Lung (tissue), 12 donors: Measurements from ENCODE around the gene SPINT2. TPM values are rescaled to one million over a fixed set of nuclear protein-coding genes. Genes with fewer than 3 reads are reported as not detected.

ENCODE experiments used
- ATAC-seq: fragments of 200-7000 bp; cut with Tn5 transposase; one replicate; pipeline ENCODE4 v1.9.1; 2020; ENCODE audit warnings: moderate number of reproducible peaks; ENCODE audit not compliant: insufficient read depth, low FRiP score
- DNase-seq, 3 donors: peaks; one replicate each; pipeline ENCODE4 v3.0.0-alpha.2; 2013 to 2017
- H3K27ac ChIP-seq, 2 donors: one replicate each; pipeline ENCODE4 v1.5.1; 2013; ENCODE audit warnings: mild to moderate bottlenecking in 2 of 2, moderate library complexity in 2 of 2, control low read depth in 1 of 2, inconsistent platforms in 1 of 2, low read depth in 1 of 2, low read length in 1 of 2
- H3K27me3 ChIP-seq, 3 donors: one replicate each; pipeline ENCODE4 v1.5.1; 2013; ENCODE audit warnings: low read length in 2 of 3; ENCODE audit not compliant: control insufficient read depth in 3 of 3, insufficient read depth in 3 of 3
- H3K36me3 ChIP-seq, 4 donors: one replicate each; pipeline ENCODE4 v1.5.1; 2013; ENCODE audit warnings: low read length in 4 of 4, mild to moderate bottlenecking in 1 of 4, moderate library complexity in 1 of 4; ENCODE audit not compliant: control insufficient read depth in 4 of 4, insufficient read depth in 4 of 4
- H3K4me1 ChIP-seq, 5 donors: one replicate each; pipeline ENCODE4 v1.5.1; 2013; ENCODE audit warnings: low read length in 5 of 5, mild to moderate bottlenecking in 2 of 5, moderate library complexity in 1 of 5; ENCODE audit not compliant: control insufficient read depth in 5 of 5, insufficient read depth in 5 of 5
- H3K4me3 ChIP-seq: one replicate; pipeline ENCODE4 v1.5.1; 2013; ENCODE audit warnings: mild to moderate bottlenecking, control low read depth, moderate library complexity
- H3K9ac ChIP-seq, 2 donors: one replicate each; pipeline ENCODE4 v1.5.1; 2013; ENCODE audit warnings: low read length in 2 of 2, control low read depth in 1 of 2; ENCODE audit not compliant: insufficient read depth in 1 of 2
- H3K9me3 ChIP-seq, 4 donors: one replicate each; pipeline ENCODE4 v1.5.1; 2013; ENCODE audit warnings: low read length in 3 of 4, mild to moderate bottlenecking in 1 of 4, moderate library complexity in 1 of 4; ENCODE audit not compliant: control insufficient read depth in 4 of 4, insufficient read depth in 3 of 4
- CTCF ChIP-seq: IDR thresholded peaks from 2 replicates; pipeline ENCODE4 v1.5.1; 2012; ENCODE audit warnings: mild to moderate bottlenecking; ENCODE audit errors: control extremely low read depth, extremely low read depth
- WGBS, 2 donors: extraction: QIAGEN DNeasy Blood & Tissue Kit; methylation state at CpG; one replicate each; pipeline ENCODE4 v1.1.7; 2013; 5-methylcytosine and 5-hydroxymethylcytosine counted together
- polyA plus RNA-seq, 2 donors: library from polyadenylated mRNA; stranded (reverse); fragments of 200-250 nt; gene quantifications; one replicate each; pipeline ENCODE4 v1.2.1, GENCODE V29; 2013
- total RNA-seq, 2 donors: library from RNA; depleted of rRNA in 1 of 2; stranded (reverse); fragments of >200 nt in 1 of 2; gene quantifications; one replicate each; pipeline ENCODE4 v1.2.1, GENCODE V29; 2014 to 2021
- donor health status: control.
- donor health status: control.
- donor health status: Bipolar disorder and iron deficiency.
- donor health status: healthy.
- donor health status: DM: yes; HTN: yes; CAD: no.

SPINT2 gene
- total and polyA plus RNA-seq, 4 donors, result 145 to 259 (median 247) TPM

DNA sequence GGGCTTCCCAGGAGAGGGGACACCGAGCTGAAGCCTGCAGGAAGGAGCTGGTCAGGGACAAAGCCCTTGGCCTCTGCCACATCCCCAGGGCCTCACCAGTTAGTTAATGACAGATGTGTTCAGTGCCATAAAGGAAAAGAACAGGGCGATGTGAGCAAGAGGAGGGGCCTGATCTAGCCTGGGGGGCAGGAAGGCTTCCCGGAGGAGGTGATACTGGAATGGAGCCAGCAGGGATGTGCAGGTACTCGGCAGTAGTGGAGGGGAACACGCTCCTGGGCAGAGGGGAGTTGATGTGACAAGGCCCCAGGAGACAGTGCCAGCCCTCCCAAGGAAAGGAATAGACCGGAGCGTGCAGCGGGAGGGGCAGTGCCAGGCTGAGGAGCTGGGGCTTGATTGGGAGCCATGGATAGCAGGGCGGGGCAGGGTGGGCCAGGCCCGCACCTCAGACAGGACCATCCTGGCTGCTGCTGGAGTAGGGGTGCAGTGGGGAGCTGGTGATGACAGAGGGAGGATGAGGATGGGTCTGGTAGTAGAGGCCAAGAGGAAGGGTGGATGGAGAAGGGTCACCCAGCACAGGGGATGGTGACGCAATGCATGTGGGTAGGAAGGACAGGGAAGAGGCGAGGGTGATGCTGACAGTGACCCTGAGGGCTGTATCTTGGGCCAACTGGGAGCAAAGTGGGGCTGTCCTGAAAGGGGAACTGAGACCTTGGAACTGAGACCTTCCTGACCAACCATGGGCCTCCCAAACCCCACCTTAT is 43.8 kb downstream of the SPINT2 start:
- DNase-seq (no peak), ATAC-seq (no peak)
- Histone ChIP-seq H3K9me3 (no peaks in the 10 kb centered on the region), H3K4me1 (peaks cover 0 to 13% (median 0%) of the 10 kb centered on the region in 5 donors), H3K9ac (no peak overlapping the region), H3K27me3 (no peaks in the 10 kb centered on the region), H3K27ac (no peak overlapping the region), H3K36me3 (peaks cover 0 to 36% (median 10%) of the 10 kb centered on the region in 4 donors), H3K4me3 (no peak overlapping the region)
- WGBS, 2 donors, result 91% methylated on average over 12 of the region's 12 CpGs
- no peak for TF ChIP-seq CTCF

GRCh38 chr19:38308926-38309614 is 44.7 kb downstream of the SPINT2 start:
- DNase-seq (no peak), ATAC-seq (no peak)
- Histone ChIP-seq H3K27me3 (no peaks in the 10 kb centered on the region), H3K4me3 (no peak overlapping the region), H3K9ac (no peak overlapping the region), H3K4me1 (peaks cover 0 to 13% (median 0%) of the 10 kb centered on the region in 5 donors), H3K27ac (no peak overlapping the region), H3K36me3 (peaks cover 0 to 36% (median 10%) of the 10 kb centered on the region in 4 donors), H3K9me3 (no peaks in the 10 kb centered on the region)
- no peak for TF ChIP-seq CTCF
- whole genome bisulfite sequencing, 2 donors, result 90 to 94% methylated on average over 24 of the region's 24 CpGs

DNA sequence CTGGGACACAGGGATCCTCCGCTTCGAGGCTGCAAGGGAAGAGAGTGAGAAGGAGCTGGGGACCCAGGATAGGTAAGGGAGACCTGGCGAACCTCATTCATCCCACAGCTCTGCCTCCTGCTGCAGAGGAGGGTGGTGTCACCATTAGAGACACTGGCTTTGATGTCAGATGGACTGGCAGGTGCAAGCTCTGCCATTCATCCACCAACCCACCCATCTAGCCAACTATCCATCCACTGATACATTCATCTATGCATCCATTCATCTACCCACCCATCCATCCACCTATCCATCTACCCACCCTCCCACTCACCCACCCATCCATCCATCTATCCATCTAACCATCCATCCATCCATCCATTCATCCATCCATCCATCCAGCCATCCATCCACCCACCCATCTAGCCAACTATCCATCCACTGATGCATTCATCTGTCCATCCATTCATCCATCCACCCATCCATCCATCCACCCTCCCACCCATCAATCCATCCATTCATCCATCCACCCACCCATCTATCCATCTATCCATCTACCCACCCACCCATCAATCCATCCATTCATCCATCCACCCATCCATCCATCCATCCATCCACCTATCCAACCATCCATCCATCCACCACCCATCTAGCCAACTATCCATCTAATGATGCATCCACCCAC is 45.4 kb downstream of the SPINT2 start:
- no peak overlapping the region for H3K9ac ChIP-seq
- TF ChIP-seq CTCF, result no peak
- 94 to 96% methylated on average over 3 of the region's 3 CpGs for WGBS, 2 donors
- DNase-seq, result no peak
- no peaks in the 10 kb centered on the region for H3K27me3 ChIP-seq
- no peak overlapping the region for H3K4me3 ChIP-seq
- H3K4me1 ChIP-seq, result peaks cover 0 to 7% (median 0%) of the 10 kb centered on the region in 5 donors
- H3K9me3 ChIP-seq, result no peaks in the 10 kb centered on the region
- peaks cover 0 to 36% (median 10%) of the 10 kb centered on the region in 4 donors for H3K36me3 ChIP-seq
- H3K27ac ChIP-seq, result no peak overlapping the region
- ATAC-seq, result no peak
